NB4 (cell line): ENCODE results near the gene MLANA.

Source experiments
- CTCF ChIP-seq: IDR thresholded peaks from one replicate; pipeline ENCODE4 v1.5.1; 2012; ENCODE audit warnings: low read depth, low read length
- MAX ChIP-seq: IDR thresholded peaks from 2 replicates; pipeline ENCODE4 v1.6.1; 2011; ENCODE audit warnings: low read depth, low read length
- MYC ChIP-seq: IDR thresholded peaks from 2 replicates; pipeline ENCODE4 v1.6.1; 2011; ENCODE audit warnings: low read depth, low read length
- POLR2A ChIP-seq: IDR thresholded peaks from 2 replicates; pipeline ENCODE4 v1.6.1; 2011; ENCODE audit warnings: mild to moderate bottlenecking; ENCODE audit not compliant: insufficient read length; ENCODE audit errors: extremely low read depth

- TF ChIP-seq CTCF (no peak), POLR2A (no peak), MAX (no peak), MYC (no peak)
These were observed 63.3 kb downstream of the MLANA start for GRCh38 chr9:5953743-5954707.
